ENCODE results near the gene SYT13.

DNA sequence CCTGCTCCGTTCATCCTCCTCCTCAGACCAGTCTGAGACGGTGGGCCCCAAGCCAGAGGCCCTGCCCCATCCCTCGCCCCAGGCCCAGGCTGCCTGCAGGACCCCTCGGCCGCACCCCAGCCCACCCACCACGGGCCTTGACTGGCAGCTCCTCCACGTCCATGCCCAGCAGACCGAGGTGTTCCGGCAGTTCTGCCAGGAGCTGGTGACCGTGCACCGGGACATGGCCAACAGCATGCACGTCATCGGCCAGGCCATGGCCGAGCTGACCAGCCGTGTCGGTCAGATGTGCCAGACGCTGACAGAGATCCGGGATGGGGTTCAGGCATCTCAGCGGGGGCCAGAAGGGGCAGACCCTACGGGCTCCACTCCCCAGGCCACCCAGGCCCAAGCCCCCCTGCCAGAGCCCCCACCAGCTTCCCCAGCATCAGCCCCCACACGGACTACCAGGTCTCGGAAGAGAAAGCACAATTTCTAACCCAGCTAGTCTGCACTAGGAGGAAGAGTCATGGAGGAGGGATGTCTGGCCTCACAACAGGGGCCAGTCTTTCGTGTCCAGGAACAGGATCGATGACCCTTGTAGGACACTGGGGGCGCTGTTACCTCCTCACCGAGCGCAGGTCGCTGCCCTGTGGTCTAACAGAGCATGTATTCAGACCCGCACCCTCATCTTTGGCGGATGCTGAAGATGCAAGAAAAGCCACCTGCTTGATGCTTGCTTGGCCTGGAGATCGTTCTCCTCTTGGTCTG is 73.4 kb downstream of the SYT13 start:
- TF ChIP-seq, protein P1, sequence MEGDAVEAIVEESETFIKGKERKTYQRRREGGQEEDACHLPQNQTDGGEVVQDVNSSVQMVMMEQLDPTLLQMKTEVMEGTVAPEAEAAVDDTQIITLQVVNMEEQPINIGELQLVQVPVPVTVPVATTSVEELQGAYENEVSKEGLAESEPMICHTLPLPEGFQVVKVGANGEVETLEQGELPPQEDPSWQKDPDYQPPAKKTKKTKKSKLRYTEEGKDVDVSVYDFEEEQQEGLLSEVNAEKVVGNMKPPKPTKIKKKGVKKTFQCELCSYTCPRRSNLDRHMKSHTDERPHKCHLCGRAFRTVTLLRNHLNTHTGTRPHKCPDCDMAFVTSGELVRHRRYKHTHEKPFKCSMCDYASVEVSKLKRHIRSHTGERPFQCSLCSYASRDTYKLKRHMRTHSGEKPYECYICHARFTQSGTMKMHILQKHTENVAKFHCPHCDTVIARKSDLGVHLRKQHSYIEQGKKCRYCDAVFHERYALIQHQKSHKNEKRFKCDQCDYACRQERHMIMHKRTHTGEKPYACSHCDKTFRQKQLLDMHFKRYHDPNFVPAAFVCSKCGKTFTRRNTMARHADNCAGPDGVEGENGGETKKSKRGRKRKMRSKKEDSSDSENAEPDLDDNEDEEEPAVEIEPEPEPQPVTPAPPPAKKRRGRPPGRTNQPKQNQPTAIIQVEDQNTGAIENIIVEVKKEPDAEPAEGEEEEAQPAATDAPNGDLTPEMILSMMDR (IDR thresholded peaks at IDR 0.05) = no peak
- TF ChIP-seq POLR2A (IDR thresholded peaks at IDR 0.05) (no peak), EP300 (IDR thresholded peaks at IDR 0.05) (no peak)
